Lower leg skin (tissue), 3 donors: ENCODE results near the gene C1QL1.

ENCODE experiments used
- POLR2A ChIP-seq, 2 donors: fragments of 450-650 bp; IDR thresholded peaks; one replicate each; pipeline ENCODE4 v1.6.1; 2016 to 2017; ENCODE audit warnings: antibody characterized with exemption in 2 of 2, mild to moderate bottlenecking in 1 of 2, moderate library complexity in 1 of 2
- TF ChIP-seq, protein P1 (sequence below), 3 donors: fragments of 450-650 bp; IDR thresholded peaks; one replicate each; pipeline ENCODE4 v1.5.1; 2016; ENCODE audit warnings: antibody characterized with exemption in 3 of 3, mild to moderate bottlenecking in 3 of 3, moderate library complexity in 2 of 3

DNA sequence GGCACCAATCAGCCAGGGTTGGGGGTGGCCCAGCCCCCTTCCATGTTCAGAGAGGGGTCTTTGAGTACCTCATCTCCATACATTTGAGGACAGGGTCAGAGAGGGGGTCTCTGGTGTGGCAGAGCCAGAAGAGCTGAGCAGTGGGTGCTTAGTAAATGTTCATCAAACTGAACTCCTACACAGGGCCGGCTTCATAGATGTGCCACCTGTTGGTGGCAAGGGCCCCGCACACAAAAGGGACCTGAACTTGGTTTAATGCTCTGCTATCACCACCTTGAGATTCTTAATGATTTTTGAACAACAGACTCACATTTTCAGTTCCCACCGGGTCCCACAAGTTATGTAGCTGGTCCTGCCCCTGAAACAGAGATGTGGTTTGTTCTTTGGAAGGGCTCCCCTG lies 9.0 kb upstream of the C1QL1 start:
- TF ChIP-seq, protein P1, sequence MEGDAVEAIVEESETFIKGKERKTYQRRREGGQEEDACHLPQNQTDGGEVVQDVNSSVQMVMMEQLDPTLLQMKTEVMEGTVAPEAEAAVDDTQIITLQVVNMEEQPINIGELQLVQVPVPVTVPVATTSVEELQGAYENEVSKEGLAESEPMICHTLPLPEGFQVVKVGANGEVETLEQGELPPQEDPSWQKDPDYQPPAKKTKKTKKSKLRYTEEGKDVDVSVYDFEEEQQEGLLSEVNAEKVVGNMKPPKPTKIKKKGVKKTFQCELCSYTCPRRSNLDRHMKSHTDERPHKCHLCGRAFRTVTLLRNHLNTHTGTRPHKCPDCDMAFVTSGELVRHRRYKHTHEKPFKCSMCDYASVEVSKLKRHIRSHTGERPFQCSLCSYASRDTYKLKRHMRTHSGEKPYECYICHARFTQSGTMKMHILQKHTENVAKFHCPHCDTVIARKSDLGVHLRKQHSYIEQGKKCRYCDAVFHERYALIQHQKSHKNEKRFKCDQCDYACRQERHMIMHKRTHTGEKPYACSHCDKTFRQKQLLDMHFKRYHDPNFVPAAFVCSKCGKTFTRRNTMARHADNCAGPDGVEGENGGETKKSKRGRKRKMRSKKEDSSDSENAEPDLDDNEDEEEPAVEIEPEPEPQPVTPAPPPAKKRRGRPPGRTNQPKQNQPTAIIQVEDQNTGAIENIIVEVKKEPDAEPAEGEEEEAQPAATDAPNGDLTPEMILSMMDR (IDR thresholded peaks at IDR 0.05), result no peak
- TF ChIP-seq POLR2A (IDR thresholded peaks at IDR 0.05), result no peak
